T47D (cell line): ENCODE data around the gene FAM117B.

ENCODE experiments used
- DNase-seq, 2 experiments: peaks; one replicate each; pipeline versions ENCODE4 v3.0.0 to v3.0.0-alpha.2; 2011 to 2012; ENCODE audit warnings: low read depth in 1 of 2, low spot score in 1 of 2
- JUND ChIP-seq: IDR thresholded peaks from 2 replicates; pipeline ENCODE4 v1.6.1; 2012; ENCODE audit warnings: low read depth
- in situ Hi-C: cut with HindIII; loops from 2 replicates; pipeline ENCODE4 v1.10.0; 2016; ENCODE audit warnings: low sequenced_read_pairs, low pct_unique_long_range_greater_than_20kb

FAM117B gene

DNA sequence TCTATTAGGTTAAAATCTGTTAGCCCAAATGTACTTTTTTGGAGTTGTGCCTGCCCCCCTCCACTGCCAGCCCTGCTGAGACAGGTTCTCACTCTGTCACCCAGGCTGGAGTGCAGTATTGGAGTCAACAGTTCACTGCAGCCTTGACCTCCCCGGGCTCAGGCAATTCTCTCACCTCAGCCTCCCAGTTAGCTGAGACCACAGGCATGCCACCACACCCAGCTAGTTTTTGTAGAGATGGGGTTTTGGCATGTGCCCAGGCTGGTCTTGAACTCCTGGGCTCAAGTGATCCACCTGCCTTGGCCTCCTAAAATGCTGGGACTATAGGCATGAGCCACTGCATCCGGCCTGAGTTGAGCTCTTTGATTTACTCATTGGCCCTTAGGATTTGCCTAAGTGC is 126.1 kb downstream of the FAM117B start:
- TF ChIP-seq JUND: no peak
- no peak for DNase-seq
- in situ Hi-C loops: no loop called here

DNA sequence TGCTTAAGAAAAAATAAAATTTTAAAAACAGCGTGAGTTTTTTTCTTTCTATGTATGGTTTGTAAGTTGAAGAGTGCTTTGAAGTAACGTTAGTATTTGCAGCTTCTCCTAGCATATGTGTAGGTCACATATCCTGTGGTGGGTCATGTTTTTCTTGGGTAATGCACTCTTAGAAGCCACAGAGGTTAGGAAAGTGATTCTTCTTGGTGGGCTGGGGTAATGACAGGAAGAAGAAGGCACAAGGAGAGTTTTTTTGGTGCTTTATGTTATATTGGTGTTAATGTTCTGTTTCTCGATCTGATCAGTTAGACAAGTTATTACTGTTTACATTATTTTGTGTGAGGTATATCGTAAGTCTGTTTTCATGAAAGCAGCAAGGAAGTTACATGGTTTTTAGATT is 127.8 kb downstream of the FAM117B start:
- TF ChIP-seq JUND: no peak
- in situ Hi-C loops: no loop called here
- no peak for DNase-seq

DNA sequence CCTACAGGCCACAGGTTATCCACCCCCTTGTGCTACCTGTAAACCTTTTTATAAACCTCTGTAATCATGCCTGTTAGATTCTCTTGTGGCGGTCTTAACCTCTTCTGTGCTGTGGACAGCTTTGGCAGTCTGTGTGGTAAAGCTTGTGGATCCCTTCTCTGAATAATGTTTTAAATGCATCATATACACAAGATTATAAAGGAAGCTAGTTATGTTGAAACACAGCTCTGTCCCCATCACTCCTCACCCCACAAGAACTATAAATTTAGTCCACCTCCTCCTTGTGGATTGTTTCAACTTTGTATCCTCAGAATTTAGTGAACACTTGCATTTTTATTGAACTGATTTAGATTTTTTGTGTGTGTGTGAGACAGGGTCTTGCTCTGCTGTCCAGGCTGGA is 129.1 kb downstream of the FAM117B start:
- DNase-seq: no peak
- in situ Hi-C loops: no loop called here
- no peak for TF ChIP-seq JUND

DNA sequence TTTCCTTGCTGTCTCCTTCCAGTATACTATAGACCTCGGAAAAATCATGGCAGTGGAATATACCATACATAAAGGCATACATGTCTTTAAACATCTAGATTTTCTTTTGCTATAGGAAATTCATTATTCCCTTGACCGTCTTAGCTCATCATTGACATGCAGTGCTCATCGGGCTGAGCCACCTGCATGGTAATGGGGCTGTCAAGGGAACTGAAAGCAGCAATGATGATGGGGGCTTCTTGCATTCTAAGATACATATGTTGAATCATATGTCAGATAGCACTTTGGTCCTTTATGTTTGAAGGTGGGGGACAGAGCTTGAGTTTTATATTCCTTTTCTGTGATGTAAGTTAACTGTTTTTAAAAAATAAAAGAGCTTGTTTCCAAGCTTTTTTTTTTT is 130.2 kb downstream of the FAM117B start:
- DNase-seq: no peak
- no peak for TF ChIP-seq JUND

DNA sequence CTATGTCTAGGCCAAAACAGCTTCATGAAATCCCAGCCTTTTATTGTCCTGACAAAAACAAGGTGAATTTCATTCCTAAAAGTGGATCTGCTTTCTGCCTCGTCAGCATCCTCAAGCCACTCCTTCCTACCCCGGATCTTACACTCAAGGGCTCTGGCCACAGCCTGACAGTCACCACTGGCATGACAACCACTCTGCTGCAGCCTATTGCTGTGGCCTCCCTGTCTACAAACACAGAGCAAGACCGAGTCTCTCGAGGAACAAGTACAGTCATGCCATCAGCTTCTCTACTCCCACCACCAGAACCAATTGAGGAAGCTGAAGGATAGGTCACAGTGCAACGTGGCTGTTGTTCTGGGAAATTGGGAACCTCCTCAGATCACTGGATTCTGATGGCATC is 130.7 kb downstream of the FAM117B start:
- no peak for TF ChIP-seq JUND
- in situ Hi-C loops: no loop called here

More for the DNA sequence above, 130.2 kb downstream of the FAM117B start:
- in situ Hi-C loops: no loop called here

DNA sequence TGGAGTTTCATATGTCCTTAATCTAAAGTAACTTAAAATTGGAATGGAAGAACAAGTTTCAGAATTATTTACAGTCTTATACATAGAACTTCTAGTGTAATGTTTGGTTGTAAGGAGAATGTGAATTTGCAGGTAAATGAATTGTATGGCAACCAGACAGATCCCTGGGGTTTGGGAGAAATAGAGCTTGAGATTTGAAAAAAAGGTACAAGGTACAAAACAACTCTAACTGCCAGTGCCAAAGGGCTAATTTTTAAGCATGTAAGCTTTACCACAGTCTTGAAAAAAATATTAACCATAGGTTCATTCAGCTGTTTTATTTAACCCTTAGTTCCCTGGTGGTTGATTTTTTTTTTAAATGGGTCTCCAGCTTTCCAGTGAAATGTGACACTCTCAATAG is 133.5 kb downstream of the FAM117B start:
- no peak for TF ChIP-seq JUND
- in situ Hi-C loops: no loop called here
- no peak for DNase-seq

More for the DNA sequence above, 130.7 kb downstream of the FAM117B start:
- no peak for DNase-seq

DNA sequence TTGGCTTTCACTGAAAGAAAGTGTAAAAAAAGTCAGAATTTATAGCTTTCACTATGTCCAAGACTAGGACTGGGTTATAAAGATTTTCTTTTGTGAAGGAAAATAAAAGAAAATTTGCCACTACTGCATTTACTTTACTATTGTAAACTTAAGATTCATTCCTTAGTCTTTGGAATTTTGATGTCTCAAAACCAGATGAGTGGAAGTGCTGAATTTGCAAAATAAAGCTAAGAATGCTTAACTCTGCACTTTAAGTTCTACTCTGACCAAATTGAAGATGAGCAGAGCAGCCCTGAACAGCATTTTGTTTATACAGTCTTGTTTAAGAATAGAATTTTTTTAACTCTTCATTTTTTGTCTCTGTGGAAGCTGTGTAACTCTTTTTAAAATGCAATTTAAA is 134.4 kb downstream of the FAM117B start:
- no peak for TF ChIP-seq JUND
- in situ Hi-C loops: no loop called here
- no peak for DNase-seq

DNA sequence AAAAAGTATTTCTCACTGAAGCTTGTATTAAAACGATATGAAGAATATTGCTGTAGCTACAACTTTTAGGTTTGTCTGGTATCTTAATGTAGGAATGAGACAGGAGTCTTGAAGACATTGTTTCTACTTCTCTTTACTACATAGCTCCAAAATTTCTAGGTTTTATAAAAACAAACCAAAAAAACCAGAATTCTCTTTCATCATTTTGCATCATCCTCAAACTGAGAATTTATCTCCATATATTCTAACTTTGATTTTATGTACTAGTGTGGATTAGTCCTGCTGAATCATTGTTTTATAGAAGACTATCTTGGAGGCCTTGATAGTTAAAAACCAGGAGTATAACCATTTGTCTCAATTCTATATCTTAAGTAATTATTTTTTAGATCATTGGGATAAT is 136.6 kb downstream of the FAM117B start:
- DNase-seq: no peak
- in situ Hi-C loops: no loop called here
- no peak for TF ChIP-seq JUND

DNA sequence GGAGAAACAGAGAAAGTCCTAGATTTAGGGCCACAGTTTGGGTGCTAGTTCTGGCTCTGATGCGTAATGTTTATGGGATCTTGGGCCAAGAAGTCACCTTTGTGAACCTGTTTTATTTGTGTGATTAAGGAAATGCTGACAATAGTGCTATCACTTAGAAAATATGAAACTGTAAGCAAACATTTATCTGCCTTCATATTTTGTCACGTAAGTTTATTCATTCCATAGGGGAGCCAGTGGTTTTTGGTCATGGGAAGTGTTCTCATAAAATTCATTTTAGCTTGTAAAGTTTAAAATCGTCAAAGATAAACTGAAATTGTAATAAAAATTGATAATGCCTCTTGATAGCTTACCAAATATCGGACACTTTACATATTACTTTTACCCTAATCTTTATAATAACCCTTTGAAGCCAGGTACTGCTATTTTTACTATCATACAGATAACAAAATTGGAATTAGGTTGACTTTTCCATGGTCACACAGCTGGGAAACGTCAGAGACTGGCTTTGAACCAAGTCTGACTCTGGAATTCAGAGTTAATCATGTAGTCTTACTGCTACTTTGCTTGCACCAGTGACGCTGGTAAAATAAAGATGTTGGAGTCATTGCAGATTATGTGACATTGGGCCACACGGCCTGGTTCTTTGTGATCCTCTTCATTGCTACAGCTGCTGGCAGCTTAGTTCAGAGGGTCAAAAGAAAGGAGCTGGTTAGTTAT is 137.1 kb downstream of the FAM117B start:
- DNase-seq: no peak
- in situ Hi-C loops: no loop called here
- no peak for TF ChIP-seq JUND

DNA sequence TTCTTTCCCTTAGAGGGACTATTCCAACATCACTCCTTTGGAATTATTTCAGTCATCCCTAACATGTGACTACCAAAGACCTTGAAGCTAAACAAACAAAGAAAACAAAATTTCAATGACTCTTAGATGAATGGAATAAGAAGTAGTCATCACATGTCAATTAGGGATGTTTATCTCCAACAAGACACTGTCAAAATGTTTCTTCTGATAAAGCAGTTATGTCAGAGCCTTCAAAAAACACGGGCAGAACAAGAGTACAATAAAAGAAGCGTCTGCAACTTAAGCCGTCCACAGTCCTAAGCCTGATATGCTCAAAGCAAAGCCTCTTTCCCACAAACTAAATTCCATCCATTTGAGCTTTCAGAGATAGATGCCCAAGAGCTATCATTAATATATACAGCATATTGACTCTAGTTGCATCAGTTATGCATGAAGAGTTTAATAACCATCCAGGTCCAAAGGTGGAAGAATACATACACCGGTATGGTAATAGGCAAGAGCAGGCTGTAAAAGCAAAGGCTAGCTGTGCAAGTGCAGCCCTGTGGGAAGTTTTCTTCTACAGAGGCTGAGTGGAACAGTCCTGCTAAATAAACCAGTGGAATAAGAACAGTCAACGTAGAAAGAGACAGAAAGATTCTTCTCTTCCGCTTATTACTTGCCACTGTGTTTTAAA is 138.7 kb downstream of the FAM117B start:
- DNase-seq: no peak
- in situ Hi-C loops: no loop called here

DNA sequence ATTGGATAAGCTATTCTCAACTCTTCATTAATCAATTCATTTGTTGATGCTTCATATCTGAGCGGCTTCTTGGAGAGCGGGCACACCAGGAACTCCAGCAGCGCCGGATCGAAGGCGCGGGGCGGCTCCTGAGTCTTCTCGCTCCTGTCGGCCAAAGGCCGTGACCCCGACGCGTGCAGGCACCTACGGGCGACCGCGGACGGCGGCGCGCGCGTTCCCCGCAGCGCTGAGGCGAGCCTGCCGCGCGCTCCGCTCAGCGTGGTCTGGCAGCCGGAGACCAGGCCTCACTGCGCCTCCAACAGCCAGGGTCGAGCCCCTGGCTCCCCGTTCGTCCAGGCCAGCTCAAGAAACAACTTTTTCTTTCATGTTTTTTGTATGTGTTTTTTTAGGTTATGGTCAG is 139.3 kb downstream of the FAM117B start:
- DNase-seq: no peak
- TF ChIP-seq JUND: no peak
- in situ Hi-C loops: no loop called here

More for the DNA sequence above, 138.7 kb downstream of the FAM117B start:
- no peak for TF ChIP-seq JUND

DNA sequence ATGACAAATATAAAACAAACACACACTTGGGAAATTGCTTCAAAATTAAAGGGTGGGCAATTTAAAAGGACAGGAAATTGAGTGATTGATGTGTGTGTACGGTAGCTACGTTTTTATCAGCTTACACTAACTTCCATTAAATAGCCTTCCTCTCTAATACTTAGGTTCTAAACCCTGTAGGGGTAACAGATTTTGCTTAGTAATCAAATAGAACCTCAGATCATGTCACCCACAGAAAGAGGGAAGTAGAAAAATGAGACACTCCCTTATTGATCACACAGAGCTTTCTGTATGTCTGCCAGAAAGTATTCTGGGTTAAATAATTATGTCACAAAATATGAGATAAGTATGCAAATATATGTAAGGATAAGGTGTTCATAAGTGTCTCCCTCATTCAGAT is 143.4 kb downstream of the FAM117B start:
- no peak for TF ChIP-seq JUND
- DNase-seq: no peak
- in situ Hi-C loops: no loop called here

DNA sequence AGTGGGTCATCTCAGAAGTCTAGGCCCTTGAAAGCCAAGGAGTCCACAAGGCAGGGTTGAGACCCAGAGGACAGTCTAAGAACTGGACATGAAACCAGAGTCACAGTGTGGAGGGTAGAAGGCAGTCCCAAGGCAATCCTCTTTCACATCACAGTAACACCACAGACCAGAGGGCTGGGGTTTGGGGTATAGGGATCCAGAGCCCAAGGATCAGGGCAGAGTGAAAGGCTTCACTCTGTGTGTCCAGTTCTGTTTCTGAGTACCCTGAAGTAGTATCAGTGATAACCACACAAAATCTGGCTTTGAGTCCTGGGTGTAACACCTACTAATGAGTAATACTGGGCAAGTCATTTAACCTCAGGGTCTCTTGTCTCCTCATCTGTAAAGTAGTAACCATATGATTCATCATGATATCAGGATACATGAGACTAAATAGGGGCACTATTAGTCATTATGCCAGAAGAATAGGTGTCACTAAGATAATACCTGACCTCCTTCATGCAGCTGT is 145.8 kb downstream of the FAM117B start:
- TF ChIP-seq JUND: no peak
- DNase-seq: no peak
- in situ Hi-C loops: no loop called here
